ENCODE results near the gene RPL22.
"Not testable (repeated sequence)": the region's sequence is repeated elsewhere in the genome, so short reads cannot be mapped to it uniquely, and the experiment has no call there.

The RPL22 gene

GRCh38 chr1:6233376-6233775 is 34.0 kb upstream of the RPL22 start:
- DNase-seq: no peak

- DNase-seq: no peak
These were observed 26.3 kb upstream of the RPL22 start for GRCh38 chr1:6225651-6226050.

GRCh38 chr1:6224718-6225117 is 25.3 kb upstream of the RPL22 start:
- no peak for DNase-seq

- DNase-seq: no peak
These were observed 24.2 kb upstream of the RPL22 start for GRCh38 chr1:6223617-6224016.

GRCh38 chr1:6222636-6223035 is 23.2 kb upstream of the RPL22 start:
- DNase-seq: no peak

- DNase-seq: no peak
These were observed 21.9 kb upstream of the RPL22 start for GRCh38 chr1:6221210-6221784.

GRCh38 chr1:6220236-6220635 is 20.8 kb upstream of the RPL22 start:
- no peak for DNase-seq

- DNase-seq: not testable (repeated sequence)
These were observed 20.2 kb upstream of the RPL22 start for GRCh38 chr1:6219641-6220040.

- no peak for DNase-seq
These were observed 19.2 kb upstream of the RPL22 start for GRCh38 chr1:6218375-6219164.

- peak; percentile 50 to 52 for DNase-seq
These were observed 13.0 kb upstream of the RPL22 start for GRCh38 chr1:6212193-6212959.

- no peak for DNase-seq
These were observed 12.3 kb upstream of the RPL22 start for GRCh38 chr1:6211731-6212130.

- DNase-seq: no peak
These were observed 11.4 kb upstream of the RPL22 start for GRCh38 chr1:6210591-6211355.

GRCh38 chr1:6209661-6210580 is 10.5 kb upstream of the RPL22 start:
- no peak for DNase-seq

- DNase-seq: peak; percentile 49 to 52
These were observed 9.6 kb upstream of the RPL22 start for GRCh38 chr1:6208723-6209660.

- no peak for DNase-seq
These were observed 8.5 kb upstream of the RPL22 start for GRCh38 chr1:6207921-6208320.

GRCh38 chr1:6207075-6207885 is 7.9 kb upstream of the RPL22 start:
- no peak for DNase-seq

GRCh38 chr1:6206520-6206855 is 7.1 kb upstream of the RPL22 start:
- DNase-seq: no peak

GRCh38 chr1:6205849-6206519 is 6.6 kb upstream of the RPL22 start, which contains the start of gene RNF207:
TSS of gene RNF207 (plus strand) at chr1:6206119. CDS start at chr1:6206536, 417 bp downstream.
- peak in 1 of 2 donors; percentile 61 for DNase-seq

- DNase-seq: no peak
These were observed 2.9 kb upstream of the RPL22 start for GRCh38 chr1:6202256-6202655.

Data from inflammatory macrophage treated with lipopolysaccharide for 1 hour (primary cell).